CD8-positive, alpha-beta memory T cell (primary cell): ENCODE measurements around the gene ITIH1. TPM values are rescaled to one million over a fixed set of nuclear protein-coding genes. Genes with fewer than 3 reads are reported as not detected.

ENCODE experiments used
- CTCF ChIA-PET: fragments of 350-600 bp; sonication (Branson Sonifier 250); formaldehyde crosslinking; loops from one replicate; lab custom pipeline; 2021; ENCODE audit warnings: antibody characterized with exemption; lab: Charles Lee
- POLR2A ChIA-PET: fragments of 350-600 bp; sonication (Branson Sonifier 250); formaldehyde crosslinking; loops from one replicate; lab custom pipeline; 2021; ENCODE audit warnings: antibody characterized with exemption; lab: Charles Lee
- DNase-seq, 5 donors: peaks; one replicate each; pipeline versions ENCODE4 v3.0.0 to v3.0.0-alpha.2; 2020 to 2022; ENCODE audit warnings: mixed read lengths in 1 of 5
- H3K27ac ChIP-seq: one replicate; pipeline ENCODE4 v1.7.0; 2013; ENCODE audit warnings: low read depth, mild to moderate bottlenecking, low read length, moderate library complexity
- H3K27me3 ChIP-seq: 2 replicates; pipeline ENCODE4 v1.7.0; 2013; ENCODE audit warnings: low read length, mild to moderate bottlenecking; ENCODE audit not compliant: insufficient read depth, poor library complexity, severe bottlenecking
- H3K36me3 ChIP-seq: 2 replicates; pipeline ENCODE4 v1.7.0; 2013; ENCODE audit warnings: mild to moderate bottlenecking, low read length, moderate library complexity; ENCODE audit not compliant: insufficient read depth
- H3K4me1 ChIP-seq: 2 replicates; pipeline ENCODE4 v1.7.0; 2013; ENCODE audit warnings: mild to moderate bottlenecking, low read length, moderate library complexity; ENCODE audit not compliant: insufficient read depth
- H3K4me3 ChIP-seq: 2 replicates; pipeline ENCODE4 v1.7.0; 2013; ENCODE audit warnings: mild to moderate bottlenecking, low read length
- H3K9me3 ChIP-seq: 2 replicates; pipeline ENCODE4 v1.7.0; 2013; ENCODE audit warnings: mild to moderate bottlenecking, low read length
- H3K27ac Mint-ChIP-seq, 8 donors: one replicate each; pipeline ENCODE4 v1.8.0; 2020 to 2021; ENCODE audit warnings: mixed read lengths in 8 of 8, mild to moderate bottlenecking in 6 of 8, inconsistent platforms in 3 of 8, moderate library complexity in 3 of 8
- H3K27me3 Mint-ChIP-seq, 2 donors: one replicate each; pipeline ENCODE4 v1.8.0; 2020 to 2021; ENCODE audit warnings: mixed read lengths in 2 of 2, mild to moderate bottlenecking in 1 of 2, moderate library complexity in 1 of 2
- H3K36me3 Mint-ChIP-seq, 3 donors: one replicate each; pipeline ENCODE4 v1.8.0; 2020 to 2021; ENCODE audit warnings: mixed read lengths in 3 of 3, inconsistent platforms in 1 of 3, mild to moderate bottlenecking in 1 of 3
- H3K4me1 Mint-ChIP-seq, 3 donors: one replicate each; pipeline ENCODE4 v1.8.0; 2020 to 2021; ENCODE audit warnings: mixed read lengths in 3 of 3, inconsistent platforms in 1 of 3, mild to moderate bottlenecking in 1 of 3
- H3K4me3 Mint-ChIP-seq, 7 donors: one replicate each; pipeline ENCODE4 v1.8.0; 2020 to 2021; ENCODE audit warnings: mixed read lengths in 7 of 7, mild to moderate bottlenecking in 6 of 7, moderate library complexity in 4 of 7, inconsistent platforms in 2 of 7
- H3K9me3 Mint-ChIP-seq, 5 donors: one replicate each; pipeline ENCODE4 v1.8.0; 2020 to 2022; ENCODE audit warnings: mixed read lengths in 5 of 5, mild to moderate bottlenecking in 3 of 5, moderate library complexity in 2 of 5, inconsistent platforms in 1 of 5
- polyA plus RNA-seq: library from polyadenylated mRNA; unstranded; fragments of 300-500 nt; fragmentation: Illumina TruSeq; gene quantifications from one replicate; pipeline ENCODE4 v1.2.3, GENCODE V29; 2021
- total RNA-seq, 2 experiments: library from RNA; stranded (reverse); gene quantifications; one replicate each; pipeline ENCODE4 v1.2.3, GENCODE V29; 2021

The ITIH1 gene
- total and polyA plus RNA-seq, 3 experiments from 2014 or later = not detected

GRCh38 chr3:52827866-52828376, 50.5 kb downstream of the ITIH1 start:
- H3K4me3 Mint-ChIP-seq = no peak overlapping the region
- H3K27me3 ChIP-seq = no peaks in the 10 kb centered on the region
- ChIA-PET POLR2A (interaction anchor here (0.6 kb wide), 1 partner anchor 278 kb away, joined by 3 read pairs; no protein-coding TSS in a partner anchor), CTCF (no interaction called here)
- no peaks in the 10 kb centered on the region for H3K27me3 Mint-ChIP-seq
- H3K36me3 Mint-ChIP-seq = peaks cover 0 to 13% (median 5%) of the 10 kb centered on the region in 3 donors
- no peaks in the 10 kb centered on the region for H3K36me3 ChIP-seq
- no peaks in the 10 kb centered on the region for H3K9me3 ChIP-seq
- no peak overlapping the region for H3K27ac Mint-ChIP-seq
- no peak overlapping the region for H3K27ac ChIP-seq
- H3K4me1 Mint-ChIP-seq = no peaks in the 10 kb centered on the region
- DNase-seq = no peak
- no peak overlapping the region for H3K4me3 ChIP-seq
- H3K9me3 Mint-ChIP-seq = no peaks in the 10 kb centered on the region
- no peaks in the 10 kb centered on the region for H3K4me1 ChIP-seq

GRCh38 chr3:52829482-52829881, 52.1 kb downstream of the ITIH1 start:
- Mint-ChIP-seq H3K4me1 (no peaks in the 10 kb centered on the region), H3K9me3 (no peaks in the 10 kb centered on the region), H3K27me3 (no peaks in the 10 kb centered on the region), H3K4me3 (no peak overlapping the region), H3K27ac (peak overlapping the region in 1 of 8 donors; percentile 50), H3K36me3 (peaks cover 0 to 15% (median 7%) of the 10 kb centered on the region in 3 donors)
- Histone ChIP-seq H3K27ac (no peak overlapping the region), H3K4me1 (no peaks in the 10 kb centered on the region), H3K36me3 (no peaks in the 10 kb centered on the region), H3K4me3 (no peak overlapping the region), H3K27me3 (no peaks in the 10 kb centered on the region), H3K9me3 (no peaks in the 10 kb centered on the region)
- DNase-seq = no peak
- CTCF ChIA-PET = no interaction called here
- POLR2A ChIA-PET = no interaction called here

DNA sequence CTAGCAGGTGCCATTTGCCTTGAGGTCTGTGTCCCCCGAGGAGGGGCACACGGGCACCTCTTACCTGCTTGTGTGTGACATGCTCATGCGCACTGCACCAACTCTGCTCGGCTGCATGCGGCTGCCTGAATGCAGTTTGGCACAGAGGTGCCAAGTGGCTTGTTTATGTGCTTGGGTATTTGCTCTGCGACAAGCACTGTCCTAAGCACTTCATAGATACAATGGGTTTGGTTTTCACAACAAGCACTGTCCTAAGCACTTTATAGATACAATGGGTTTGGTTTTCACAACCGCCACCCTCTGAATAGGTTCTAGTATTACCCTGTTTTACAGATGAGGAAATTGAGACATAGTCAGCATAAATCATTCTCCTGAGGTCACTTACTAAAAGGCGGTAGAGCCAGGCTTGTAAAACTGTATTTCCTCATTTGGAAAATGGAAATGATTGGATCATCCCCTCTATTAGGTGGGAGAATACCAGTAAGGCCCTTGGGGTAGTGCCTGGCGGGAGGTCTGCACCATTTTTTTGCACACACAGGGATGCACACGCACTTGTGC, 52.6 kb downstream of the ITIH1 start:
- H3K4me1 ChIP-seq = no peaks in the 10 kb centered on the region
- Mint-ChIP-seq H3K4me1 (no peaks in the 10 kb centered on the region), H3K27me3 (no peaks in the 10 kb centered on the region), H3K36me3 (peaks cover 0 to 17% (median 6%) of the 10 kb centered on the region in 3 donors), H3K4me3 (no peak overlapping the region), H3K9me3 (no peaks in the 10 kb centered on the region), H3K27ac (peak overlapping the region in 1 of 8 donors; percentile 3)
- no peaks in the 10 kb centered on the region for H3K27me3 ChIP-seq
- H3K36me3 ChIP-seq = no peaks in the 10 kb centered on the region
- POLR2A ChIA-PET = no interaction called here
- CTCF ChIA-PET = no interaction called here
- H3K4me3 ChIP-seq = no peak overlapping the region
- no peak overlapping the region for H3K27ac ChIP-seq
- no peak for DNase-seq
- no peaks in the 10 kb centered on the region for H3K9me3 ChIP-seq

GRCh38 chr3:52830535-52831258, 53.3 kb downstream of the ITIH1 start, which contains the start of gene ITIH4:
Gene ITIH4, minus strand, starts transcription at chr3:52830672. Its CDS starts 30 bp downstream, at chr3:52830642.
- Histone ChIP-seq H3K4me3 (no peak within 1 kb of the TSS), H3K27ac (no peak within 1 kb of the TSS), H3K4me1 (no peaks in the 10 kb centered on the region), H3K9me3 (no peaks in the 10 kb centered on the region), H3K36me3 (no peaks in the 10 kb centered on the region), H3K27me3 (no peaks in the 10 kb centered on the region)
- H3K27ac Mint-ChIP-seq = peak within 1 kb of the TSS in 3 of 8 donors; percentile 60 to 78 (median 67)
- no peaks in the 10 kb centered on the region for H3K9me3 Mint-ChIP-seq
- ChIA-PET CTCF (no interaction called here), POLR2A (no interaction called here)
- peaks cover 0 to 22% (median 5%) of the 10 kb centered on the region in 3 donors for H3K36me3 Mint-ChIP-seq
- no peaks in the 10 kb centered on the region for H3K27me3 Mint-ChIP-seq
- DNase-seq = no peak
- no peaks in the 10 kb centered on the region for H3K4me1 Mint-ChIP-seq
- no peak within 1 kb of the TSS for H3K4me3 Mint-ChIP-seq

DNA sequence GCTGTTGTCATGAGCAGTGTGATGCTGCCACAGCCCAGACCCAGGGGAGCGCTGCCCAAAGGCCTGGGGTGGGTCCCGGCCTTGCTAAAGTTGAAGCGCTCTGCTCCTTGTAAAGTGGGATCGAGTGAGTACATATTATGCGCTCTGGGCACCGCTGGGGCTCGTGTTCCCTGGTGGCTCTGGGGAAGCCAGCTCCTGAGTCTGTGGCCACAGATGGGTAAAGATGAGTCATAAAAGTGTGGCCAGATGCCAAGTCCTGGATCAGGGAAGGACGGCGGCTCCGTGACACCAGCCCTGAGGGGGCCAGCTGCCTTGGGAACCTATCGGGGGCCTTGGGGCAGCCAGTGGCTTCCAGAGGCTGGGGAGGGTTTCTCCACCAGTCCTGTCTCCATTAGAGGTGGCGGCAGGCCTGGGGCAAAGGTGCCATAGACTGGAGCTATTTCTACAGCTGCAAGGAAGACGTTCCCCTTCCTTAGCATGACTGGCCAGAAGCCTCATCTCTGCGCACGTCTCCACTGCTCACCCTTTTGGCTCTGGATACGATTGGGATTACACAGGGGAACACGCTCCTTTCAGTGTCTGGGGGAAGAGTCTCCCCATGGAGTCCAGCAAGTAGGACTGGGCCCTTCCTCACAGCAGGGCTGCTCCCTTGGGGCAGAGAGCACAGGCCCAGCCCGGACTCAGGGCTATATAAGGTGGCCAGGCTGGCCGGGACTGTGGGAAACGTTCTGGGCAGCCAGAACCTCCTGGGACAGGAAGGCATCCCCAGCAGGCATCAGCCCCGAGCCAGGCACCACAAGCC, 54.3 kb downstream of the ITIH1 start:
- CTCF ChIA-PET = no interaction called here

GRCh38 chr3:52833202-52833601, 55.8 kb downstream of the ITIH1 start:
- Histone ChIP-seq H3K27me3 (no peaks in the 10 kb centered on the region), H3K4me1 (peaks cover 10% of the 10 kb centered on the region), H3K9me3 (no peaks in the 10 kb centered on the region), H3K27ac (no peak overlapping the region), H3K4me3 (no peak overlapping the region), H3K36me3 (no peaks in the 10 kb centered on the region)
- Mint-ChIP-seq H3K36me3 (peaks cover 0 to 40% (median 7%) of the 10 kb centered on the region in 3 donors), H3K27ac (no peak overlapping the region), H3K4me1 (peaks cover 12 to 25% (median 17%) of the 10 kb centered on the region in 3 donors), H3K9me3 (no peaks in the 10 kb centered on the region), H3K4me3 (no peak overlapping the region), H3K27me3 (no peaks in the 10 kb centered on the region)
- CTCF ChIA-PET = no interaction called here
- DNase-seq = no peak
- POLR2A ChIA-PET = no interaction called here

More for the DNA sequence above, 54.3 kb downstream of the ITIH1 start:
- Histone ChIP-seq H3K27ac (no peak overlapping the region), H3K36me3 (no peaks in the 10 kb centered on the region), H3K27me3 (no peaks in the 10 kb centered on the region), H3K9me3 (no peaks in the 10 kb centered on the region), H3K4me1 (no peaks in the 10 kb centered on the region), H3K4me3 (no peak overlapping the region)
- H3K27me3 Mint-ChIP-seq = no peaks in the 10 kb centered on the region
- peak overlapping the region in 2 of 8 donors; percentile 60 to 78 for H3K27ac Mint-ChIP-seq
- DNase-seq = no peak
- H3K4me1 Mint-ChIP-seq = peaks cover 1 to 10% (median 2%) of the 10 kb centered on the region in 3 donors
- no peaks in the 10 kb centered on the region for H3K9me3 Mint-ChIP-seq
- H3K4me3 Mint-ChIP-seq = no peak overlapping the region
- H3K36me3 Mint-ChIP-seq = peaks cover 0 to 31% (median 5%) of the 10 kb centered on the region in 3 donors
- POLR2A ChIA-PET = no interaction called here

- Mint-ChIP-seq H3K9me3 (no peaks in the 10 kb centered on the region), H3K36me3 (peaks cover 0 to 42% (median 7%) of the 10 kb centered on the region in 3 donors), H3K4me3 (no peak within 1 kb of the TSS), H3K4me1 (peaks cover 29 to 43% (median 35%) of the 10 kb centered on the region in 3 donors), H3K27me3 (no peaks in the 10 kb centered on the region), H3K27ac (peak within 1 kb of the TSS in 3 of 8 donors; percentile 43 to 72 (median 58))
- Histone ChIP-seq H3K36me3 (no peaks in the 10 kb centered on the region), H3K4me1 (peaks cover 24% of the 10 kb centered on the region), H3K27me3 (no peaks in the 10 kb centered on the region), H3K27ac (no peak within 1 kb of the TSS), H3K4me3 (no peak within 1 kb of the TSS), H3K9me3 (no peaks in the 10 kb centered on the region)
- POLR2A ChIA-PET = no interaction called here
- DNase-seq = no peak
- CTCF ChIA-PET = interaction anchor here (0.6 kb wide), 1 partner anchor 273 kb away, joined by 3 read pairs; no protein-coding TSS in a partner anchor
Measured at GRCh38 chr3:52834871-52835501, 57.6 kb downstream of the ITIH1 start, which contains the start of gene MUSTN1. Gene MUSTN1, minus strand, starts transcription at chr3:52835019. Its CDS starts 71 bp downstream, at chr3:52834948.
